ENCODE results near the gene HEATR5A. TPM values are rescaled to one million over a fixed set of nuclear protein-coding genes. Genes with fewer than 3 reads are reported as not detected.

Gene HEATR5A
- total and polyA plus RNA-seq, 2 experiments from 2014 or later: 25.8 to 32.5 TPM

- Mint-ChIP-seq H3K4me1 (peaks cover 4% of the 10 kb centered on the region; the same call in 2 of the 3 replicates), H3K27ac (no peak overlapping the region), H3K27me3 (ENCODE audit: insufficient read depth, low read depth, poor library complexity) (no peaks in the 10 kb centered on the region), H3K4me3 (no peak overlapping the region), H3K9me3 (no peaks in the 10 kb centered on the region), H3K36me3 (ENCODE audit: low read depth) (peaks cover 15% of the 10 kb centered on the region; the same call in 2 of the 3 replicates)
- Histone ChIP-seq H3K79me2 (replicated peaks; ENCODE audit: insufficient read depth) (peaks cover 19% of the 10 kb centered on the region), H3K4me1 (ENCODE audit: insufficient read depth) (no peaks in the 10 kb centered on the region), H3K9me2 (ENCODE audit: insufficient read depth) (no peaks in the 10 kb centered on the region), H4K20me1 (replicated peaks; ENCODE audit: insufficient read depth) (0 out of 2 replicates have a peak, but pooled peaks cover 3% of the 10 kb centered on the region), H2AFZ (no peak overlapping the region), H3K27ac (ENCODE audit: low read depth) (no peak overlapping the region), H3K36me3 (ENCODE audit: insufficient read depth) (peaks cover 14% of the 10 kb centered on the region), H3K27me3 (ENCODE audit: insufficient read depth) (no peaks in the 10 kb centered on the region), H3K4me2 (no peak overlapping the region), H3F3A (replicated peaks; ENCODE audit: low read depth) (no peaks in the 10 kb centered on the region), H3K4me3 (no peak overlapping the region)
- TF ChIP-seq ZNF114 (CRISPR knock-in tag; IDR thresholded peaks at IDR 0.05): no peak
- TF ChIP-seq JUNB (IDR thresholded peaks at IDR 0.05; ENCODE audit: unreplicated experiment): no peak
- TF ChIP-seq NANOG (IDR thresholded peaks at IDR 0.05; ENCODE audit: borderline replicate concordance): no peak
- TF ChIP-seq CTCF (conservative IDR thresholded peaks at IDR 0.05; ENCODE audit: low read depth in 2 of 2): no peak
- no peak for TF ChIP-seq ETS1 (IDR thresholded peaks at IDR 0.05)
- no peak for TF ChIP-seq EZH2 (IDR thresholded peaks at IDR 0.05; ENCODE audit: low read depth, unreplicated experiment)
- ATAC-seq (no peak), DNase-seq (ENCODE audit: low spot score) (no peak)
These were observed 18.9 kb downstream of the HEATR5A start for GRCh38 chr14:31401369-31401932.

DNA sequence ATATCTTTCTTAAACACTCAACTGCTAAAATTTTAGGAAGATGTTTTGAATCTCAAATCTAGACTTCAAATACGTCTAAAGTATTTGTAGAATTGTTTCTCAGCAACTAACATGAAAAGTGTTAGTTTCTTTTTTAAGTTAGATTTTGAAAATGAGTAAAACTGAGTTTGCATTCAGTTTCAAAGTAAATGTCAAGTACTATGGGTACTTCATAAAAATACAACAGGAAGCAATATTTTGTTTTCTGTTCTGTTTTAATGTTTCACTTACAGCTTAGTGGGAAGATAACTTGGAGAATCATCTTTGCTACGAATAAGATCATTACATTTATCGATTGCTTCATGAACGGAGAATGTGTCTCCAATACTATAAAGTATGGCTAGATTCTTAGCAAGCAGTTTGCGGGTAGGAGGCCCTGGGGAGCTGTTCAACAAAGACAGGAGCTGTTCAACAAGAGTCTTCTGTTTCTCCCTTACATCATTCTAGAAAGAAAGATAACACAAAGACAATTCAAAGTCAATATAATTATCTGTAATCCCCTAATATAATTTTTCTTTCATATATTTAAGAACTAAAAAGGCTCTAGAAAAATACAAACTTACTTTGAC, 20.2 kb downstream of the HEATR5A start:
- Histone ChIP-seq H3F3A (replicated peaks; ENCODE audit: low read depth) (no peaks in the 10 kb centered on the region), H2AFZ (no peak overlapping the region), H3K27ac (ENCODE audit: low read depth) (no peak overlapping the region), H3K9me2 (ENCODE audit: insufficient read depth) (no peaks in the 10 kb centered on the region), H3K4me3 (no peak overlapping the region), H3K27me3 (ENCODE audit: insufficient read depth) (no peaks in the 10 kb centered on the region), H3K79me2 (replicated peaks; ENCODE audit: insufficient read depth) (peaks cover 10% of the 10 kb centered on the region), H4K20me1 (replicated peaks; ENCODE audit: insufficient read depth) (no peaks in the 10 kb centered on the region; the same call in 1 of the 2 replicates), H3K4me2 (no peak overlapping the region), H3K36me3 (ENCODE audit: insufficient read depth) (peaks cover 14% of the 10 kb centered on the region), H3K4me1 (ENCODE audit: insufficient read depth) (no peaks in the 10 kb centered on the region)
- DNase-seq (ENCODE audit: low spot score) (no peak), ATAC-seq (no peak)
- Mint-ChIP-seq H3K4me3 (no peak overlapping the region), H3K36me3 (ENCODE audit: low read depth) (peaks cover 18% of the 10 kb centered on the region; the same call in 2 of the 3 replicates), H3K27ac (no peak overlapping the region), H3K9me3 (no peaks in the 10 kb centered on the region), H3K27me3 (ENCODE audit: insufficient read depth, low read depth, poor library complexity) (peaks cover 1% of the 10 kb centered on the region), H3K4me1 (peaks cover 4% of the 10 kb centered on the region; the same call in 2 of the 3 replicates)
- no peak for TF ChIP-seq EZH2 (IDR thresholded peaks at IDR 0.05; ENCODE audit: low read depth, unreplicated experiment)
- TF ChIP-seq, protein P1, sequence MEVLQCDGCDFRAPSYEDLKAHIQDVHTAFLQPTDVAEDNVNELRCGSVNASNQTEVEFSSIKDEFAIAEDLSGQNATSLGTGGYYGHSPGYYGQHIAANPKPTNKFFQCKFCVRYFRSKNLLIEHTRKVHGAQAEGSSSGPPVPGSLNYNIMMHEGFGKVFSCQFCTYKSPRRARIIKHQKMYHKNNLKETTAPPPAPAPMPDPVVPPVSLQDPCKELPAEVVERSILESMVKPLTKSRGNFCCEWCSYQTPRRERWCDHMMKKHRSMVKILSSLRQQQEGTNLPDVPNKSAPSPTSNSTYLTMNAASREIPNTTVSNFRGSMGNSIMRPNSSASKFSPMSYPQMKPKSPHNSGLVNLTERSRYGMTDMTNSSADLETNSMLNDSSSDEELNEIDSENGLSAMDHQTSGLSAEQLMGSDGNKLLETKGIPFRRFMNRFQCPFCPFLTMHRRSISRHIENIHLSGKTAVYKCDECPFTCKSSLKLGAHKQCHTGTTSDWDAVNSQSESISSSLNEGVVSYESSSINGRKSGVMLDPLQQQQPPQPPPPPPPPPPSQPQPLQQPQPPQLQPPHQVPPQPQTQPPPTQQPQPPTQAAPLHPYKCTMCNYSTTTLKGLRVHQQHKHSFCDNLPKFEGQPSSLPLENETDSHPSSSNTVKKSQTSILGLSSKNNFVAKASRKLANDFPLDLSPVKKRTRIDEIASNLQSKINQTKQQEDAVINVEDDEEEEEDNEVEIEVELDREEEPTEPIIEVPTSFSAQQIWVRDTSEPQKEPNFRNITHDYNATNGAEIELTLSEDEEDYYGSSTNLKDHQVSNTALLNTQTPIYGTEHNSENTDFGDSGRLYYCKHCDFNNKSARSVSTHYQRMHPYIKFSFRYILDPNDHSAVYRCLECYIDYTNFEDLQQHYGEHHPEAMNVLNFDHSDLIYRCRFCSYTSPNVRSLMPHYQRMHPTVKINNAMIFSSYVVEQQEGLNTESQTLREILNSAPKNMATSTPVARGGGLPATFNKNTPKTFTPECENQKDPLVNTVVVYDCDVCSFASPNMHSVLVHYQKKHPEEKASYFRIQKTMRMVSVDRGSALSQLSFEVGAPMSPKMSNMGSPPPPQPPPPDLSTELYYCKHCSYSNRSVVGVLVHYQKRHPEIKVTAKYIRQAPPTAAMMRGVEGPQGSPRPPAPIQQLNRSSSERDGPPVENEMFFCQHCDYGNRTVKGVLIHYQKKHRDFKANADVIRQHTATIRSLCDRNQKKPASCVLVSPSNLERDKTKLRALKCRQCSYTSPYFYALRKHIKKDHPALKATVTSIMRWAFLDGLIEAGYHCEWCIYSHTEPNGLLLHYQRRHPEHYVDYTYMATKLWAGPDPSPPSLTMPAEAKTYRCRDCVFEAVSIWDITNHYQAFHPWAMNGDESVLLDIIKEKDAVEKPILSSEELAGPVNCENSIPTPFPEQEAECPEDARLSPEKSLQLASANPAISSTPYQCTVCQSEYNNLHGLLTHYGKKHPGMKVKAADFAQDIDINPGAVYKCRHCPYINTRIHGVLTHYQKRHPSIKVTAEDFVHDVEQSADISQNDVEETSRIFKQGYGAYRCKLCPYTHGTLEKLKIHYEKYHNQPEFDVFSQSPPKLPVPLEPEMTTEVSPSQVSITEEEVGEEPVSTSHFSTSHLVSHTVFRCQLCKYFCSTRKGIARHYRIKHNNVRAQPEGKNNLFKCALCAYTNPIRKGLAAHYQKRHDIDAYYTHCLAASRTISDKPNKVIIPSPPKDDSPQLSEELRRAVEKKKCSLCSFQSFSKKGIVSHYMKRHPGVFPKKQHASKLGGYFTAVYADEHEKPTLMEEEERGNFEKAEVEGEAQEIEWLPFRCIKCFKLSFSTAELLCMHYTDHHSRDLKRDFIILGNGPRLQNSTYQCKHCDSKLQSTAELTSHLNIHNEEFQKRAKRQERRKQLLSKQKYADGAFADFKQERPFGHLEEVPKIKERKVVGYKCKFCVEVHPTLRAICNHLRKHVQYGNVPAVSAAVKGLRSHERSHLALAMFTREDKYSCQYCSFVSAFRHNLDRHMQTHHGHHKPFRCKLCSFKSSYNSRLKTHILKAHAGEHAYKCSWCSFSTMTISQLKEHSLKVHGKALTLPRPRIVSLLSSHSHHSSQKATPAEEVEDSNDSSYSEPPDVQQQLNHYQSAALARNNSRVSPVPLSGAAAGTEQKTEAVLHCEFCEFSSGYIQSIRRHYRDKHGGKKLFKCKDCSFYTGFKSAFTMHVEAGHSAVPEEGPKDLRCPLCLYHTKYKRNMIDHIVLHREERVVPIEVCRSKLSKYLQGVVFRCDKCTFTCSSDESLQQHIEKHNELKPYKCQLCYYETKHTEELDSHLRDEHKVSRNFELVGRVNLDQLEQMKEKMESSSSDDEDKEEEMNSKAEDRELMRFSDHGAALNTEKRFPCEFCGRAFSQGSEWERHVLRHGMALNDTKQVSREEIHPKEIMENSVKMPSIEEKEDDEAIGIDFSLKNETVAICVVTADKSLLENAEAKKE (CRISPR knock-in tag; IDR thresholded peaks at IDR 0.05): no peak
- no peak for TF ChIP-seq ETS1 (IDR thresholded peaks at IDR 0.05)
- no peak for TF ChIP-seq ZNF114 (CRISPR knock-in tag; IDR thresholded peaks at IDR 0.05)

Data from GM23338 (cell line).